CD14-positive monocyte (primary cell): ENCODE data around the gene ADAMTS13. TPM values are rescaled to one million over a fixed set of nuclear protein-coding genes. Genes with fewer than 3 reads are reported as not detected.

ENCODE experiments used
- DNase-seq, 3 donors: peaks; one replicate each; pipeline ENCODE4 v3.0.0-alpha.2; 2011 to 2022
- H2AFZ ChIP-seq: 2 replicates; pipeline ENCODE4 v1.6.0; 2012; ENCODE audit warnings: mild to moderate bottlenecking, low read depth, low read length, inconsistent platforms; ENCODE audit not compliant: insufficient read depth, poor library complexity, severe bottlenecking
- H3K27ac ChIP-seq, 2 donors: 1 replicate in 1 of 2; 2 replicates in 1 of 2; pipeline ENCODE4 v1.5.1; 2012 to 2013; ENCODE audit warnings: low read length in 2 of 2, control low read depth in 1 of 2, inconsistent platforms in 1 of 2, low read depth in 1 of 2, mild to moderate bottlenecking in 1 of 2
- H3K27me3 ChIP-seq, 2 donors: one replicate each; pipeline versions ENCODE4 v1.6.0 to v1.6.1; 2011 to 2013; ENCODE audit warnings: low read length in 2 of 2; ENCODE audit not compliant: control insufficient read depth in 2 of 2, insufficient read depth in 2 of 2
- H3K36me3 ChIP-seq, 2 donors: replicated peaks in 1 of 2; 1 replicate in 1 of 2; 2 replicates in 1 of 2; pipeline versions ENCODE4 v1.5.1 to v1.6.1; 2012 to 2013; ENCODE audit warnings: low read length in 2 of 2, control low read depth in 1 of 2, inconsistent platforms in 1 of 2, mild to moderate bottlenecking in 1 of 2; ENCODE audit not compliant: insufficient read depth in 2 of 2, control insufficient read depth in 1 of 2
- H3K4me1 ChIP-seq, 2 donors: 1 replicate in 1 of 2; 2 replicates in 1 of 2; pipeline versions ENCODE4 v1.5.1 to v1.6.1; 2012 to 2013; ENCODE audit warnings: low read length in 2 of 2, control low read depth in 1 of 2, inconsistent platforms in 1 of 2, mild to moderate bottlenecking in 1 of 2, moderate library complexity in 1 of 2; ENCODE audit not compliant: insufficient read depth in 2 of 2, control insufficient read depth in 1 of 2
- H3K4me2 ChIP-seq: replicated peaks from 2 replicates; pipeline ENCODE3; 2012; ENCODE audit warnings: low read length, moderate library complexity, mild to moderate bottlenecking; ENCODE audit not compliant: poor library complexity, severe bottlenecking; ENCODE audit errors: extremely low read depth
- H3K4me3 ChIP-seq, 3 experiments: fragments of 200-600 bp in 1 of 3; sonication (generic) in 1 of 3; replicated peaks in 1 of 3; 1 replicate in 2 of 3; 2 replicates in 1 of 3; pipeline ENCODE4 v1.5.1; 2011 to 2013; ENCODE audit warnings: low read length in 3 of 3, mild to moderate bottlenecking in 3 of 3, control low read depth in 2 of 3, low read depth in 2 of 3, inconsistent platforms in 1 of 3, moderate library complexity in 1 of 3
- H3K79me2 ChIP-seq: 2 replicates; pipeline ENCODE4 v1.6.0; 2012; ENCODE audit warnings: mild to moderate bottlenecking, control low read depth, inconsistent platforms, low read length, moderate library complexity; ENCODE audit not compliant: insufficient read depth
- H3K9ac ChIP-seq: 2 replicates; pipeline ENCODE4 v1.6.0; 2017; ENCODE audit warnings: low read length, mild to moderate bottlenecking; ENCODE audit not compliant: insufficient read depth, poor library complexity, severe bottlenecking
- H3K9me3 ChIP-seq, 2 donors: replicated peaks in 1 of 2; 1 replicate in 1 of 2; 2 replicates in 1 of 2; pipeline versions ENCODE4 v1.5.1 to v1.6.1; 2012 to 2013; ENCODE audit warnings: low read length in 2 of 2, control low read depth in 1 of 2; ENCODE audit not compliant: control insufficient read depth in 1 of 2, insufficient read depth in 1 of 2
- H4K20me1 ChIP-seq: 2 replicates; pipeline ENCODE4 v1.6.0; 2012; ENCODE audit warnings: mild to moderate bottlenecking, low read length, control low read depth, moderate library complexity; ENCODE audit not compliant: insufficient read depth
- H3K27ac Mint-ChIP-seq, 7 donors: one replicate each; pipeline ENCODE4 v1.8.0; 2020; ENCODE audit warnings: mild to moderate bottlenecking in 7 of 7, mixed read lengths in 7 of 7, moderate library complexity in 6 of 7, inconsistent platforms in 2 of 7
- H3K27me3 Mint-ChIP-seq, 3 donors: one replicate each; pipeline ENCODE4 v1.8.0; 2021 to 2022; ENCODE audit warnings: low read depth in 3 of 3, mild to moderate bottlenecking in 3 of 3, mixed read lengths in 3 of 3, moderate library complexity in 3 of 3, inconsistent platforms in 1 of 3
- H3K36me3 Mint-ChIP-seq, 2 donors: one replicate each; pipeline ENCODE4 v1.8.0; 2020; ENCODE audit warnings: mixed read lengths in 2 of 2, inconsistent platforms in 1 of 2, mild to moderate bottlenecking in 1 of 2
- H3K4me1 Mint-ChIP-seq: one replicate; pipeline ENCODE4 v1.8.0; 2020; ENCODE audit warnings: mild to moderate bottlenecking, mixed read lengths
- H3K4me3 Mint-ChIP-seq, 2 donors: one replicate each; pipeline ENCODE4 v1.8.0; 2020; ENCODE audit warnings: mild to moderate bottlenecking in 2 of 2, mixed read lengths in 2 of 2, moderate library complexity in 1 of 2
- H3K9me3 Mint-ChIP-seq, 7 donors: one replicate each; pipeline ENCODE4 v1.8.0; 2020 to 2022; ENCODE audit warnings: mixed read lengths in 7 of 7, mild to moderate bottlenecking in 6 of 7, moderate library complexity in 6 of 7, inconsistent platforms in 2 of 7
- CTCF ChIP-seq: fragments of 200-600 bp; IDR thresholded peaks from one replicate; pipeline ENCODE4 v1.8.0; 2022; ENCODE audit warnings: antibody characterized with exemption, mild to moderate bottlenecking
- WGBS: methylation state at CpG from one replicate; pipeline ENCODE4 v1.1.5; 2013; ENCODE audit warnings: missing lambda C conversion rate; ENCODE audit not compliant: insufficient coverage; 5-methylcytosine and 5-hydroxymethylcytosine counted together
- intact Hi-C, 2 donors: fragments of 100-400 bp; cut with micrococcal nuclease; formaldehyde crosslinking; loops; one replicate each; pipeline versions ENCODE4 v1.15.0 to v1.15.1; 2023
- polyA plus RNA-seq, 3 donors: library from polyadenylated mRNA; depleted of rRNA in 1 of 3; unstranded in 2 of 3; stranded (reverse) in 1 of 3; fragments of 300-500 nt in 2 of 3; fragments of >200 nt in 1 of 3; fragmentation: Illumina TruSeq in 2 of 3; gene quantifications; 1 replicate in 2 of 3; 2 replicates in 1 of 3; pipeline ENCODE4 v1.2.3, GENCODE V29; 2012 to 2021

ADAMTS13 gene
- polyA plus RNA-seq, 3 donors, result 0.77 TPM; not detected in 2

GRCh38 chr9:133401588-133401987 lies 20.6 kb upstream of the ADAMTS13 start:
- H3K4me2 ChIP-seq, result no peak overlapping the region
- no peaks in the 10 kb centered on the region for H3K4me1 Mint-ChIP-seq
- no peak for DNase-seq
- no peak overlapping the region for H3K9ac ChIP-seq
- H3K9me3 Mint-ChIP-seq, result no peaks in the 10 kb centered on the region
- H3K27me3 ChIP-seq, result no peaks in the 10 kb centered on the region
- peaks cover 8% of the 10 kb centered on the region for H4K20me1 ChIP-seq
- WGBS, result 94% methylated on average over 4 of the region's 6 CpGs
- intact Hi-C loops, result loop anchor here in 1 of 2 donors (10.0 kb wide), 1 partner anchor 167 kb away; no protein-coding TSS in a partner anchor
- peaks cover 32% of the 10 kb centered on the region in 2 donors for H3K36me3 ChIP-seq
- no peaks in the 10 kb centered on the region for H3K4me1 ChIP-seq
- H3K9me3 ChIP-seq, result no peaks in the 10 kb centered on the region
- H3K27ac Mint-ChIP-seq, result peak overlapping the region in 1 of 7 donors; percentile 68
- no peak overlapping the region for H3K4me3 Mint-ChIP-seq
- H3K27me3 Mint-ChIP-seq, result peaks cover 1 to 4% (median 3%) of the 10 kb centered on the region in 3 donors
- no peaks in the 10 kb centered on the region for H3K79me2 ChIP-seq
- no peak overlapping the region for H3K27ac ChIP-seq
- no peak for TF ChIP-seq CTCF
- peaks cover 19 to 26% of the 10 kb centered on the region in 2 donors for H3K36me3 Mint-ChIP-seq
- no peak overlapping the region for H2AFZ ChIP-seq
- no peak overlapping the region for H3K4me3 ChIP-seq

GRCh38 chr9:133402689-133403088 lies 19.5 kb upstream of the ADAMTS13 start:
- no peak overlapping the region for H3K9ac ChIP-seq
- H4K20me1 ChIP-seq, result peaks cover 9% of the 10 kb centered on the region
- DNase-seq, result no peak
- no peak overlapping the region for H3K4me2 ChIP-seq
- H3K27me3 Mint-ChIP-seq, result peaks cover 1 to 4% (median 1%) of the 10 kb centered on the region in 3 donors
- 78% methylated on average over 7 of the region's 7 CpGs for WGBS
- H3K27ac Mint-ChIP-seq, result no peak overlapping the region
- H3K36me3 ChIP-seq, result peaks cover 40 to 43% of the 10 kb centered on the region in 2 donors
- H3K79me2 ChIP-seq, result no peaks in the 10 kb centered on the region
- H3K4me3 ChIP-seq, result no peak overlapping the region
- no peaks in the 10 kb centered on the region for H3K27me3 ChIP-seq
- peaks cover 28 to 37% of the 10 kb centered on the region in 2 donors for H3K36me3 Mint-ChIP-seq
- intact Hi-C loops, result loop anchor here in 1 of 2 donors (10.0 kb wide), 1 partner anchor 168 kb away; no protein-coding TSS in a partner anchor
- no peaks in the 10 kb centered on the region for H3K9me3 Mint-ChIP-seq
- no peak for TF ChIP-seq CTCF
- H3K27ac ChIP-seq, result no peak overlapping the region
- H3K4me3 Mint-ChIP-seq, result no peak overlapping the region
- no peak overlapping the region for H2AFZ ChIP-seq
- no peaks in the 10 kb centered on the region for H3K4me1 ChIP-seq
- H3K9me3 ChIP-seq, result no peaks in the 10 kb centered on the region
- no peaks in the 10 kb centered on the region for H3K4me1 Mint-ChIP-seq
